Measurements from ENCODE around the gene SERINC5. TPM values are rescaled to one million over a fixed set of nuclear protein-coding genes. Genes with fewer than 3 reads are reported as not detected.

The SERINC5 gene
- total and polyA plus RNA-seq, 2 of the 4 experiments (the other 2 are of a cell fraction) = 5.0 to 8.1 TPM

DNA sequence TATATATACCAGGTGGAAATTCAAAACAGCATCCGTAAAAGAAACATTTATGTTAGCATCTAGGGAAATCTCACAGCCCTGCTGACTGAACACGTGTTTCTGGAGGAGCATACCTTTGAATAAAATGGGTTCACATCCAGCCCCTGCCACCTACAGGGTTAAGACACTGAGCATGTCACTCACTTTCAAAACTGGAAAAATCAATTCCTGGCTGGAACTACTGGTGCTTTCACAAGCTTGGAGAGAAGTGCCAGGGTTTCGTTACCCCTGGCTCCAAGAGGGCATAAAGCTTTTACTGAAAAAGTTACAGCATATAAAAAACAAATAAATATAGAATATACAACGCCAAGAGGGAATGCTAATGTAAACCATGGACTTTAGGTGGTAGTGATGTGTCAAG, 48.0 kb downstream of the SERINC5 start:
- Histone ChIP-seq H4K5ac (ENCODE audit: low read depth, low read length) (no peak overlapping the region), H3K27me3 (ENCODE audit: control insufficient read depth, insufficient read depth, low read length) (no peaks in the 10 kb centered on the region), H2BK15ac (ENCODE audit: low read depth, low read length) (no peak overlapping the region), H4K91ac (ENCODE audit: insufficient read depth, low read depth, low read length) (no peak overlapping the region), H3K4me3 (ENCODE audit: insufficient read depth, low read depth, low read length) (no peak overlapping the region), H3K27ac (ENCODE audit: insufficient read depth, low read length) (no peak overlapping the region), H3K14ac (replicated peaks; ENCODE audit: low read depth, low read length) (no peak overlapping the region), H3K79me1 (ENCODE audit: low read depth in 1 of 2, low read length in 2 of 2) (peaks cover 4 to 8% of the 10 kb centered on the region in 2 experiments; a peak in 2 of 4 replicates), H2BK120ac (ENCODE audit: low read depth, low read length) (no peak overlapping the region), H3K9me3 (ENCODE audit: control insufficient read depth, insufficient read depth, low read length) (no peaks in the 10 kb centered on the region), H3K18ac (ENCODE audit: low read depth, low read length) (no peak overlapping the region), H3K23ac (ENCODE audit: low read depth, low read length) (no peak overlapping the region), H2AK9ac (replicated peaks; ENCODE audit: low read depth, low read length, poor library complexity) (no peak overlapping the region), H4K20me1 (ENCODE audit: insufficient read depth, low read length) (no peaks in the 10 kb centered on the region), H3K56ac (ENCODE audit: extremely low read depth, insufficient read depth, low read length) (no peak overlapping the region), H2AFZ (replicated peaks; ENCODE audit: low read length, poor library complexity) (no peak overlapping the region), H3K36me3 (ENCODE audit: control insufficient read depth, insufficient read depth, low read length) (no peaks in the 10 kb centered on the region), H3K4me1 (ENCODE audit: control insufficient read depth, insufficient read depth, low read length) (peaks cover 9% of the 10 kb centered on the region), H2AK5ac (ENCODE audit: low read depth, low read length) (no peak overlapping the region), H3K9me1 (ENCODE audit: insufficient read depth, low read length) (no peaks in the 10 kb centered on the region; the same call in 1 of the 2 replicates), H2BK5ac (ENCODE audit: low read depth, low read length, poor library complexity, severe bottlenecking) (no peak overlapping the region), H3K4me2 (ENCODE audit: low read depth, low read length) (no peak overlapping the region), H3K4ac (ENCODE audit: low read depth, low read length) (no peak overlapping the region), H2BK20ac (ENCODE audit: low read depth, low read length) (no peak overlapping the region), H3K9ac (ENCODE audit: low read depth, low read length) (no peak overlapping the region), H4K8ac (ENCODE audit: low read depth in 2 of 2, low read length in 2 of 2) (no peak overlapping the region)
- in situ Hi-C loops (cut with MboI; ENCODE audit: low sequenced_read_pairs) = no loop called here
- ATAC-seq (ENCODE audit: low read depth) (no peak), DNase-seq (no peak)
- intact Hi-C loops (cut with micrococcal nuclease) = no loop called here
- ChIA-PET CTCF (no interaction called here), POLR2A (ENCODE audit: unreplicated experiment) (no interaction called here)
- no CpG with 5 or more reads among the region's 4 CpGs for WGBS, 2 experiments (ENCODE audit: extremely low coverage in 2 of 2, insufficient read length in 1 of 2)
- no TSS peak for BruUV-seq (replicated peaks)
- TF ChIP-seq NFE2L2 (IDR thresholded peaks at IDR 0.05; ENCODE audit: low read depth, low read length) = no peak
- TF ChIP-seq SMC3 (IDR thresholded peaks at IDR 0.05; ENCODE audit: low read depth, low read length) = no peak
- TF ChIP-seq, protein P1, sequence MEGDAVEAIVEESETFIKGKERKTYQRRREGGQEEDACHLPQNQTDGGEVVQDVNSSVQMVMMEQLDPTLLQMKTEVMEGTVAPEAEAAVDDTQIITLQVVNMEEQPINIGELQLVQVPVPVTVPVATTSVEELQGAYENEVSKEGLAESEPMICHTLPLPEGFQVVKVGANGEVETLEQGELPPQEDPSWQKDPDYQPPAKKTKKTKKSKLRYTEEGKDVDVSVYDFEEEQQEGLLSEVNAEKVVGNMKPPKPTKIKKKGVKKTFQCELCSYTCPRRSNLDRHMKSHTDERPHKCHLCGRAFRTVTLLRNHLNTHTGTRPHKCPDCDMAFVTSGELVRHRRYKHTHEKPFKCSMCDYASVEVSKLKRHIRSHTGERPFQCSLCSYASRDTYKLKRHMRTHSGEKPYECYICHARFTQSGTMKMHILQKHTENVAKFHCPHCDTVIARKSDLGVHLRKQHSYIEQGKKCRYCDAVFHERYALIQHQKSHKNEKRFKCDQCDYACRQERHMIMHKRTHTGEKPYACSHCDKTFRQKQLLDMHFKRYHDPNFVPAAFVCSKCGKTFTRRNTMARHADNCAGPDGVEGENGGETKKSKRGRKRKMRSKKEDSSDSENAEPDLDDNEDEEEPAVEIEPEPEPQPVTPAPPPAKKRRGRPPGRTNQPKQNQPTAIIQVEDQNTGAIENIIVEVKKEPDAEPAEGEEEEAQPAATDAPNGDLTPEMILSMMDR (conservative IDR thresholded peaks at IDR 0.05; ENCODE audit: low read depth, low read length) = no peak
- no peak for TF ChIP-seq MAFK (IDR thresholded peaks at IDR 0.05; ENCODE audit: low read depth, low read length)
- TF ChIP-seq BHLHE40 (IDR thresholded peaks at IDR 0.05; ENCODE audit: low read depth, low read length) = no peak
- TF ChIP-seq MAZ (IDR thresholded peaks at IDR 0.05; ENCODE audit: borderline replicate concordance, low read depth, low read length) = no peak
- TF ChIP-seq, protein P2, sequence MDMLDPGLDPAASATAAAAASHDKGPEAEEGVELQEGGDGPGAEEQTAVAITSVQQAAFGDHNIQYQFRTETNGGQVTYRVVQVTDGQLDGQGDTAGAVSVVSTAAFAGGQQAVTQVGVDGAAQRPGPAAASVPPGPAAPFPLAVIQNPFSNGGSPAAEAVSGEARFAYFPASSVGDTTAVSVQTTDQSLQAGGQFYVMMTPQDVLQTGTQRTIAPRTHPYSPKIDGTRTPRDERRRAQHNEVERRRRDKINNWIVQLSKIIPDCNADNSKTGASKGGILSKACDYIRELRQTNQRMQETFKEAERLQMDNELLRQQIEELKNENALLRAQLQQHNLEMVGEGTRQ (IDR thresholded peaks at IDR 0.05; ENCODE audit: low read depth, low read length) = no peak
- dilution Hi-C loops (cut with HindIII; ENCODE audit: low sequenced_read_pairs, unreplicated experiment) = no loop called here
